Activated CD4-positive, alpha-beta T cell treated with anti-CD3 and anti-CD28 coated beads, Interleukin-2, amount 10 ng/mL, durations not matched to agents 7 days and 5 days (primary cell): Measurements from ENCODE around the gene TBX6. TPM values are rescaled to one million over a fixed set of nuclear protein-coding genes. Genes with fewer than 3 reads are reported as not detected.

ENCODE experiments used
- CTCF ChIA-PET: fragments of 350-600 bp; sonication (Branson Sonifier 250); formaldehyde crosslinking; loops from one replicate; lab custom pipeline; 2021; ENCODE audit warnings: antibody characterized with exemption; lab: Charles Lee
- POLR2A ChIA-PET: fragments of 350-600 bp; sonication (Branson Sonifier 250); formaldehyde crosslinking; loops from one replicate; lab custom pipeline; 2021; ENCODE audit warnings: antibody characterized with exemption; lab: Charles Lee
- DNase-seq: peaks from one replicate; pipeline ENCODE4 v3.0.0-alpha.2; 2020
- H3K27ac Mint-ChIP-seq: one replicate; pipeline ENCODE4 v1.8.0; 2021; ENCODE audit warnings: mild to moderate bottlenecking, moderate library complexity, mixed read lengths
- H3K27me3 Mint-ChIP-seq: one replicate; pipeline ENCODE4 v1.8.0; 2021; ENCODE audit warnings: mixed read lengths
- H3K36me3 Mint-ChIP-seq: one replicate; pipeline ENCODE4 v1.8.0; 2021; ENCODE audit warnings: low read depth, mixed read lengths
- H3K4me1 Mint-ChIP-seq: one replicate; pipeline ENCODE4 v1.8.0; 2021; ENCODE audit warnings: mixed read lengths
- H3K4me3 Mint-ChIP-seq: one replicate; pipeline ENCODE4 v1.8.0; 2021; ENCODE audit warnings: mild to moderate bottlenecking, moderate library complexity, mixed read lengths
- H3K9me3 Mint-ChIP-seq: one replicate; pipeline ENCODE4 v1.8.0; 2021; ENCODE audit warnings: mixed read lengths
- total RNA-seq, 2 experiments: library from RNA; stranded (reverse); gene quantifications; one replicate each; pipeline ENCODE4 v1.2.3, GENCODE V29; 2021

Gene TBX6
- total RNA-seq, 2 experiments from 2014 or later, result 1.2 to 1.7 TPM

GRCh38 chr16:30083216-30084055 lies 8.3 kb downstream of the TBX6 start:
- ChIA-PET POLR2A (no interaction called here), CTCF (interaction anchor here (10.6 kb wide), 1 partner anchor 8 kb away, joined by 112 read pairs; the partner anchor contains the start of gene TBX6)
- H3K27ac Mint-ChIP-seq, result peak overlapping the region; percentile 80
- H3K4me1 Mint-ChIP-seq, result peaks cover 20% of the 10 kb centered on the region
- H3K36me3 Mint-ChIP-seq, result peaks cover 45% of the 10 kb centered on the region
- H3K27me3 Mint-ChIP-seq, result no peaks in the 10 kb centered on the region
- no peak overlapping the region for H3K4me3 Mint-ChIP-seq
- DNase-seq, result no peak
- H3K9me3 Mint-ChIP-seq, result no peaks in the 10 kb centered on the region

GRCh38 chr16:30082545-30083090 lies 9.1 kb downstream of the TBX6 start:
- ChIA-PET POLR2A (no interaction called here), CTCF (interaction anchor here (10.6 kb wide), 1 partner anchor 9 kb away, joined by 112 read pairs; the partner anchor contains the start of gene TBX6)
- DNase-seq, result no peak
- peaks cover 49% of the 10 kb centered on the region for H3K36me3 Mint-ChIP-seq
- H3K9me3 Mint-ChIP-seq, result no peaks in the 10 kb centered on the region
- no peak overlapping the region for H3K4me3 Mint-ChIP-seq
- no peaks in the 10 kb centered on the region for H3K27me3 Mint-ChIP-seq
- peaks cover 27% of the 10 kb centered on the region for H3K4me1 Mint-ChIP-seq
- peak overlapping the region; percentile 58 for H3K27ac Mint-ChIP-seq

- CTCF ChIA-PET, result interaction anchor here (0.9 to 10.6 kb wide), 2 partner anchors 11 to 12 kb away, joined by 4 to 112 read pairs; partner anchors contain the start of gene TBX6
- POLR2A ChIA-PET, result no interaction called here
- peak overlapping the region; percentile 50 for H3K27ac Mint-ChIP-seq
- peaks cover 47% of the 10 kb centered on the region for H3K4me1 Mint-ChIP-seq
- no peaks in the 10 kb centered on the region for H3K9me3 Mint-ChIP-seq
- no peak overlapping the region for H3K4me3 Mint-ChIP-seq
- DNase-seq, result no peak
- H3K27me3 Mint-ChIP-seq, result no peaks in the 10 kb centered on the region
- H3K36me3 Mint-ChIP-seq, result peaks cover 55% of the 10 kb centered on the region
Observed at GRCh38 chr16:30079480-30079879, 12.2 kb downstream of the TBX6 start.

GRCh38 chr16:30078744-30079143 lies 13.0 kb downstream of the TBX6 start:
- H3K4me3 Mint-ChIP-seq, result no peak overlapping the region
- no peaks in the 10 kb centered on the region for H3K9me3 Mint-ChIP-seq
- peaks cover 51% of the 10 kb centered on the region for H3K36me3 Mint-ChIP-seq
- peaks cover 43% of the 10 kb centered on the region for H3K4me1 Mint-ChIP-seq
- no peak overlapping the region for H3K27ac Mint-ChIP-seq
- POLR2A ChIA-PET, result no interaction called here
- no peaks in the 10 kb centered on the region for H3K27me3 Mint-ChIP-seq
- CTCF ChIA-PET, result interaction anchor here (0.9 to 10.6 kb wide), 3 partner anchors 10 to 13 kb away, joined by 4 to 112 read pairs (median 4); partner anchors contain the start of gene TBX6
- DNase-seq, result no peak

- Mint-ChIP-seq H3K4me1 (peaks cover 41% of the 10 kb centered on the region), H3K4me3 (peak overlapping the region; percentile 81), H3K9me3 (no peaks in the 10 kb centered on the region), H3K27me3 (no peaks in the 10 kb centered on the region), H3K36me3 (peaks cover 41% of the 10 kb centered on the region), H3K27ac (peak overlapping the region; percentile 51)
- CTCF ChIA-PET, result interaction anchor here (0.5 to 10.6 kb wide), 2 partner anchors 14 kb away, joined by 4 to 112 read pairs; partner anchors contain the start of gene TBX6
- POLR2A ChIA-PET, result interaction anchor here (1.8 kb wide), 1 partner anchor 12 kb away, joined by 6 read pairs; the partner anchor contains the start of gene ALDOA
- DNase-seq, result no peak
Observed at GRCh38 chr16:30077656-30078055, 14.1 kb downstream of the TBX6 start.

- H3K36me3 Mint-ChIP-seq, result peaks cover 40% of the 10 kb centered on the region
Observed at GRCh38 chr16:30076276-30076791, 15.4 kb downstream of the TBX6 start.

GRCh38 chr16:30075503-30076275 lies 16.0 kb downstream of the TBX6 start, which contains the start of gene PPP4C:
Gene PPP4C (plus strand): TSS chr16:30075994. CDS start chr16:30076378, 384 bp downstream.
- Mint-ChIP-seq H3K27ac (peak within 1 kb of the TSS; percentile 91), H3K9me3 (no peaks in the 10 kb centered on the region), H3K4me1 (peaks cover 43% of the 10 kb centered on the region), H3K4me3 (peak within 1 kb of the TSS; percentile 81), H3K27me3 (no peaks in the 10 kb centered on the region), H3K36me3 (peaks cover 39% of the 10 kb centered on the region)
- CTCF ChIA-PET, result interaction anchor here (0.7 to 10.6 kb wide), 7 partner anchors 9 to 84 kb away, joined by 3 to 112 read pairs (median 4); partner anchors contain the start of gene TBX6
- POLR2A ChIA-PET, result interaction anchor here (0.6 to 1.8 kb wide), 4 partner anchors 10 to 16 kb away, joined by 3 to 6 read pairs (median 3); partner anchors contain the start of genes ALDOA and TBX6
- peak; percentile 92 for DNase-seq

More at GRCh38 chr16:30076276-30076791, 15.4 kb downstream of the TBX6 start:
- ChIA-PET CTCF (interaction anchor here (0.9 to 10.6 kb wide), 4 partner anchors 15 to 54 kb away, joined by 3 to 112 read pairs (median 4); partner anchors contain the start of gene TBX6), POLR2A (interaction anchor here (0.6 to 1.8 kb wide), 4 partner anchors 11 to 476 kb away, joined by 3 to 6 read pairs (median 4); partner anchors contain the start of genes ALDOA, TBX6 and YPEL3)
- no peaks in the 10 kb centered on the region for H3K9me3 Mint-ChIP-seq
- peak overlapping the region; percentile 78 for H3K27ac Mint-ChIP-seq
- no peak for DNase-seq
- H3K4me1 Mint-ChIP-seq, result peaks cover 43% of the 10 kb centered on the region
- H3K27me3 Mint-ChIP-seq, result no peaks in the 10 kb centered on the region
- peak overlapping the region; percentile 81 for H3K4me3 Mint-ChIP-seq

- DNase-seq, result no peak
- H3K4me3 Mint-ChIP-seq, result no peak overlapping the region
- ChIA-PET POLR2A (no interaction called here), CTCF (interaction anchor here (0.6 kb wide), 1 partner anchor 421 kb away, joined by 3 read pairs; no protein-coding TSS in a partner anchor)
- no peaks in the 10 kb centered on the region for H3K27me3 Mint-ChIP-seq
- H3K27ac Mint-ChIP-seq, result peak overlapping the region; percentile 42
- no peaks in the 10 kb centered on the region for H3K9me3 Mint-ChIP-seq
- H3K36me3 Mint-ChIP-seq, result peaks cover 54% of the 10 kb centered on the region
- peaks cover 40% of the 10 kb centered on the region for H3K4me1 Mint-ChIP-seq
Observed at GRCh38 chr16:30070490-30070889, 21.2 kb downstream of the TBX6 start.

GRCh38 chr16:30069611-30070462 lies 21.9 kb downstream of the TBX6 start:
- peaks cover 37% of the 10 kb centered on the region for H3K4me1 Mint-ChIP-seq
- no peak for DNase-seq
- H3K27ac Mint-ChIP-seq, result peak overlapping the region; percentile 42
- no peak overlapping the region for H3K4me3 Mint-ChIP-seq
- no peaks in the 10 kb centered on the region for H3K27me3 Mint-ChIP-seq
- CTCF ChIA-PET, result interaction anchor here (1.2 to 1.8 kb wide), 3 partner anchors 9 to 22 kb away, joined by 3 to 6 read pairs (median 4); partner anchors contain the start of gene TBX6
- no peaks in the 10 kb centered on the region for H3K9me3 Mint-ChIP-seq
- H3K36me3 Mint-ChIP-seq, result peaks cover 56% of the 10 kb centered on the region
- POLR2A ChIA-PET, result no interaction called here

GRCh38 chr16:30068750-30069610 lies 22.7 kb downstream of the TBX6 start:
- peak; percentile 74 for DNase-seq
- ChIA-PET CTCF (interaction anchor here (1.2 to 1.8 kb wide), 3 partner anchors 10 to 23 kb away, joined by 3 to 6 read pairs (median 4); partner anchors contain the start of gene TBX6), POLR2A (no interaction called here)
- Mint-ChIP-seq H3K36me3 (peaks cover 60% of the 10 kb centered on the region), H3K4me3 (peak overlapping the region; percentile 39), H3K27ac (peak overlapping the region; percentile 77), H3K9me3 (no peaks in the 10 kb centered on the region), H3K4me1 (peaks cover 35% of the 10 kb centered on the region), H3K27me3 (no peaks in the 10 kb centered on the region)
